ENCODE results near the gene ARGLU1.

ARGLU1 gene

DNA sequence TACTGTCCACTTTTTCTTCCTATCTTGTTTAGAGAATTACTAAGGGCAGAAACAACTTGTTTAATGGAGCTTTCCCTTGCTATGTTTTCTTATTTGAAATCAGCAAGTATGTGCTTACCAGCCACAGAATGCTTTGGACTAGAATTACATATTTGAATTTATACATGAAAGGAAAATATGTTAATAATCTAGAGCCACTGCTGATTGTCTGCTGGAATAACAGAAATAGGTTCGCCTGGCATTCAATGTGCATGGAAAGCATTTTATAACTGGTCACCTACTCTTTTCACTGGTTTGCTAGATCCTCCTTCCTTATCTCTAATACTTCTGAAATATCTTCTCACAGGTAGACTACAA lies 40.5 kb downstream of the ARGLU1 start:
- H3K36me3 ChIP-seq (ENCODE audit: insufficient read depth, low read length), result no peaks in the 10 kb centered on the region
- H3K79me2 ChIP-seq (ENCODE audit: insufficient read depth, low read length), result no peaks in the 10 kb centered on the region
- H4K20me1 ChIP-seq (ENCODE audit: insufficient read depth, low read length), result no peaks in the 10 kb centered on the region

DNA sequence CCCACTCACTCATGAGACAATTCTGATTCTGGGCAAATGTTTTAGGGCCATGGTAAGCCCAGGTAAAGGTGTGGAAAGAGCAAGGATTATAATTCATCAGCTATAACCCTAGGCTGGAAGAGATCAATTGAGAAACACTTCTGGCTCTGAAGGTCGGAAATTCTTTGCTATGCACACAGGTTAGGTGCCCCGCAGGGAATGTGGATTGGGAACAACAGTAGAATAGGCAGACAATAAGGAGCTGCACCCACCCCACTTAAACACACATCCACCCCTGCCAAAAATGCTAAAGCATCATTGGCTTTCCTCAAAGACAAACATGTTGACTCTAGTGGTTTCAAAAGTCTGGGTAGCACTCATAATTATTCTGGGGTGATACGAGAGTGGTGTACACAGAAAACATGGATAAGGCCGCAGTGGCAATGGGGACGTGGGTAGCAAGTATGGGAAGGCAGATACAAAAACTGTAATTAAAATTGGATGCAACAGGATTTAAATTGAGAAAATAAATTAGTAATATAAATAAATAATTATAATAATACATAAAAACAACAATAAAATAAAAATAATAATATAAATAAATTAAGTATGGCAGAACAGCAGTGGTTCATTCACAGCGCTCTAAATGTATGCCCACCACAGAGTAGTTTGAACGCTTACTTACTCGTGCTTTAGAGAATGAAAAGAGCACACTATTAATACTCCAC lies 41.0 kb downstream of the ARGLU1 start:
- DNase-seq, result no peak
- H4K20me1 ChIP-seq (ENCODE audit: insufficient read depth, low read length), result no peaks in the 10 kb centered on the region
- H2AFZ ChIP-seq (ENCODE audit: low read depth, low read length), result no peak overlapping the region
- no peak for ATAC-seq (ENCODE audit: insufficient read depth, low read depth)
- no peaks in the 10 kb centered on the region for H3K36me3 ChIP-seq (ENCODE audit: insufficient read depth, low read length)
- no peaks in the 10 kb centered on the region for H3K4me1 ChIP-seq (ENCODE audit: insufficient read depth, low read length)
- H3K9ac ChIP-seq (ENCODE audit: low read depth, low read length), result no peak overlapping the region
- no peak overlapping the region for H3K4me3 ChIP-seq (ENCODE audit: low read depth in 1 of 2, low read length in 2 of 2)
- no peak overlapping the region for H3K27ac ChIP-seq (ENCODE audit: low read length)
- no peaks in the 10 kb centered on the region for H3K27me3 ChIP-seq (ENCODE audit: insufficient read depth, low read length, poor library complexity)
- no peaks in the 10 kb centered on the region for H3K9me3 ChIP-seq (ENCODE audit: insufficient read depth, low read length, severe bottlenecking)
- no peaks in the 10 kb centered on the region for H3K79me2 ChIP-seq (ENCODE audit: insufficient read depth, low read length)
- no peak overlapping the region for H3K4me2 ChIP-seq (ENCODE audit: insufficient read depth, low read length)
- TF ChIP-seq, protein P1, sequence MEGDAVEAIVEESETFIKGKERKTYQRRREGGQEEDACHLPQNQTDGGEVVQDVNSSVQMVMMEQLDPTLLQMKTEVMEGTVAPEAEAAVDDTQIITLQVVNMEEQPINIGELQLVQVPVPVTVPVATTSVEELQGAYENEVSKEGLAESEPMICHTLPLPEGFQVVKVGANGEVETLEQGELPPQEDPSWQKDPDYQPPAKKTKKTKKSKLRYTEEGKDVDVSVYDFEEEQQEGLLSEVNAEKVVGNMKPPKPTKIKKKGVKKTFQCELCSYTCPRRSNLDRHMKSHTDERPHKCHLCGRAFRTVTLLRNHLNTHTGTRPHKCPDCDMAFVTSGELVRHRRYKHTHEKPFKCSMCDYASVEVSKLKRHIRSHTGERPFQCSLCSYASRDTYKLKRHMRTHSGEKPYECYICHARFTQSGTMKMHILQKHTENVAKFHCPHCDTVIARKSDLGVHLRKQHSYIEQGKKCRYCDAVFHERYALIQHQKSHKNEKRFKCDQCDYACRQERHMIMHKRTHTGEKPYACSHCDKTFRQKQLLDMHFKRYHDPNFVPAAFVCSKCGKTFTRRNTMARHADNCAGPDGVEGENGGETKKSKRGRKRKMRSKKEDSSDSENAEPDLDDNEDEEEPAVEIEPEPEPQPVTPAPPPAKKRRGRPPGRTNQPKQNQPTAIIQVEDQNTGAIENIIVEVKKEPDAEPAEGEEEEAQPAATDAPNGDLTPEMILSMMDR (IDR thresholded peaks at IDR 0.05; ENCODE audit: borderline replicate concordance, extremely low read depth, low read length, poor library complexity, severe bottlenecking), result no peak
- TF ChIP-seq EZH2 (IDR thresholded peaks at IDR 0.05; ENCODE audit: borderline replicate concordance, low read depth, low read length, severe bottlenecking), result no peak

More for the DNA sequence above, 40.5 kb downstream of the ARGLU1 start:
- no peak overlapping the region for H3K4me2 ChIP-seq (ENCODE audit: insufficient read depth, low read length)
- TF ChIP-seq EZH2 (IDR thresholded peaks at IDR 0.05; ENCODE audit: borderline replicate concordance, low read depth, low read length, severe bottlenecking), result no peak
- TF ChIP-seq, protein P1 (IDR thresholded peaks at IDR 0.05; ENCODE audit: borderline replicate concordance, extremely low read depth, low read length, poor library complexity, severe bottlenecking), result no peak
- no peak for ATAC-seq (ENCODE audit: insufficient read depth, low read depth)
- no peaks in the 10 kb centered on the region for H3K27me3 ChIP-seq (ENCODE audit: insufficient read depth, low read length, poor library complexity)
- no peak overlapping the region for H3K27ac ChIP-seq (ENCODE audit: low read length)
- no peak overlapping the region for H3K9ac ChIP-seq (ENCODE audit: low read depth, low read length)
- DNase-seq, result no peak
- H3K9me3 ChIP-seq (ENCODE audit: insufficient read depth, low read length, severe bottlenecking), result no peaks in the 10 kb centered on the region
- H2AFZ ChIP-seq (ENCODE audit: low read depth, low read length), result no peak overlapping the region
- no peak overlapping the region for H3K4me3 ChIP-seq (ENCODE audit: low read depth in 1 of 2, low read length in 2 of 2)
- no peaks in the 10 kb centered on the region for H3K4me1 ChIP-seq (ENCODE audit: insufficient read depth, low read length)

DNA sequence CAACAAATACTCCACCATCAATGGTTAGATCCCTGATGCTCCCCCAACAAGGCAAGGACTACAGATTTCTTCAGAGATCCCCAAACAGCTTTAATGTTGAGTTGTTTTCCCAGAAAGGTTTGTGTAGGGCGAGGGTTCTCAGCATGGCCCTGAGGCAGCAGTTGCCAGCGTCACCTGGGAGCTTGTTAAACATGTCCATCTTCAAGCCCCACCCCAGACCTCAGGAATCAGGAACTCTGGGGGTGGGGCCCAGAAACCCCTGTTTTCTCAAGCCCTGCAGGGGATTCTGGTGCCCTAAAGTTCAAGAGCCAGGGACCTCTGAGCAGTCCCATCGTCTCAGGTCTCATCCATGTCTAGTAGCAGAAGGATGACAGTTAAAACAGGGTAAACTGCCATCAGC lies 42.1 kb downstream of the ARGLU1 start:
- Histone ChIP-seq H3K27me3 (ENCODE audit: insufficient read depth, low read length, poor library complexity) (no peaks in the 10 kb centered on the region), H3K9me3 (ENCODE audit: insufficient read depth, low read length, severe bottlenecking) (no peaks in the 10 kb centered on the region), H3K4me2 (ENCODE audit: insufficient read depth, low read length) (no peak overlapping the region), H4K20me1 (ENCODE audit: insufficient read depth, low read length) (no peaks in the 10 kb centered on the region), H3K4me1 (ENCODE audit: insufficient read depth, low read length) (no peaks in the 10 kb centered on the region), H3K4me3 (ENCODE audit: low read depth in 1 of 2, low read length in 2 of 2) (no peak overlapping the region), H3K36me3 (ENCODE audit: insufficient read depth, low read length) (no peaks in the 10 kb centered on the region), H3K9ac (ENCODE audit: low read depth, low read length) (no peak overlapping the region), H2AFZ (ENCODE audit: low read depth, low read length) (no peak overlapping the region), H3K79me2 (ENCODE audit: insufficient read depth, low read length) (no peaks in the 10 kb centered on the region), H3K27ac (ENCODE audit: low read length) (no peak overlapping the region)
- no peak for TF ChIP-seq EZH2 (IDR thresholded peaks at IDR 0.05; ENCODE audit: borderline replicate concordance, low read depth, low read length, severe bottlenecking)
- DNase-seq, result no peak
- no peak for ATAC-seq (ENCODE audit: insufficient read depth, low read depth)

DNA sequence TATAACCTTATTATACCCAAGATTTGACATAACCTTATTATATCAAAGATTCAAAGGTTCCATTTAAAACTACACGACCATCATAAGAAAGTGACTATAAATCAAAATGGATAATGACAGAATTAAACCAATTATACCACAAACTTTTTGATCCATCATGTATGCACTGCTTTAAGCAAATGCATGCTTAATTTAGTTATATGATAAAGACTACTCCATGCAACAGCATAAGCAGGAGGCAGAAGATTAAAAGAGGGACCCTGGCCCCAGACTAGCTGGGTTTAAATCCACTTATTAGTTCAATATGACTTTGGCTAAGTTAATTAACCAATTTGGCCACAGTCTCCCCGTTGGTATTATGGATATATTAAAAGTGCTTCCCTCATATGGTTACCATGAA lies 43.8 kb downstream of the ARGLU1 start:
- ATAC-seq (ENCODE audit: insufficient read depth, low read depth) (no peak), DNase-seq (no peak)
- Histone ChIP-seq H3K4me3 (ENCODE audit: low read depth in 1 of 2, low read length in 2 of 2) (no peak overlapping the region), H3K9ac (ENCODE audit: low read depth, low read length) (no peak overlapping the region), H3K27me3 (ENCODE audit: insufficient read depth, low read length, poor library complexity) (no peaks in the 10 kb centered on the region), H3K27ac (ENCODE audit: low read length) (no peak overlapping the region), H3K79me2 (ENCODE audit: insufficient read depth, low read length) (no peaks in the 10 kb centered on the region), H4K20me1 (ENCODE audit: insufficient read depth, low read length) (no peaks in the 10 kb centered on the region), H3K4me1 (ENCODE audit: insufficient read depth, low read length) (no peaks in the 10 kb centered on the region), H2AFZ (ENCODE audit: low read depth, low read length) (no peak overlapping the region), H3K4me2 (ENCODE audit: insufficient read depth, low read length) (no peak overlapping the region), H3K36me3 (ENCODE audit: insufficient read depth, low read length) (no peaks in the 10 kb centered on the region), H3K9me3 (ENCODE audit: insufficient read depth, low read length, severe bottlenecking) (no peaks in the 10 kb centered on the region)
- no peak for TF ChIP-seq EZH2 (IDR thresholded peaks at IDR 0.05; ENCODE audit: borderline replicate concordance, low read depth, low read length, severe bottlenecking)
- TF ChIP-seq, protein P1 (IDR thresholded peaks at IDR 0.05; ENCODE audit: borderline replicate concordance, extremely low read depth, low read length, poor library complexity, severe bottlenecking), result no peak

All from DND-41 (cell line).